GM23338 (cell line): Measurements from ENCODE around the gene IZUMO1R. TPM values are rescaled to one million over a fixed set of nuclear protein-coding genes. Genes with fewer than 3 reads are reported as not detected.

Experiments used
- ATAC-seq: fragments of 200-7000 bp; cut with Tn5 transposase; 3 replicates; pipeline ENCODE4 v1.9.1; 2020
- DNase-seq: peaks from one replicate; pipeline ENCODE4 v3.0.0-alpha.2; 2015; ENCODE audit warnings: low spot score
- H2AFZ ChIP-seq: fragments of 200-600 bp; sonication (generic); 2 replicates; pipeline ENCODE4 v1.8.0; 2016; ENCODE audit warnings: antibody characterized with exemption, mild to moderate bottlenecking, moderate library complexity
- H3F3A ChIP-seq: fragments of 200-600 bp; sonication (generic); replicated peaks from 2 replicates; pipeline ENCODE4 v1.8.0; 2017; ENCODE audit warnings: antibody characterized with exemption, mixed run types, low read depth
- H3K27ac ChIP-seq: fragments of 200-600 bp; sonication (generic); 2 replicates; pipeline ENCODE4 v1.6.1; 2016; ENCODE audit warnings: low read depth
- H3K27me3 ChIP-seq: fragments of 200-600 bp; sonication (generic); 2 replicates; pipeline ENCODE4 v1.8.0; 2016; ENCODE audit warnings: mild to moderate bottlenecking, mixed run types, moderate library complexity; ENCODE audit not compliant: insufficient read depth
- H3K36me3 ChIP-seq: fragments of 200-600 bp; sonication (generic); 2 replicates; pipeline ENCODE4 v1.8.0; 2016; ENCODE audit warnings: mild to moderate bottlenecking; ENCODE audit not compliant: insufficient read depth
- H3K4me1 ChIP-seq: fragments of 200-600 bp; sonication (generic); 2 replicates; pipeline ENCODE4 v1.8.0; 2016; ENCODE audit warnings: mild to moderate bottlenecking, moderate library complexity; ENCODE audit not compliant: insufficient read depth
- H3K4me2 ChIP-seq: fragments of 200-600 bp; sonication (generic); 2 replicates; pipeline ENCODE4 v1.7.1; 2017; ENCODE audit warnings: mixed run types
- H3K4me3 ChIP-seq: fragments of 200-600 bp; sonication (generic); 2 replicates; pipeline ENCODE4 v1.6.1; 2016; ENCODE audit warnings: mixed run types
- H3K79me2 ChIP-seq: fragments of 200-600 bp; sonication (generic); replicated peaks from 2 replicates; pipeline ENCODE4 v1.8.0; 2017; ENCODE audit warnings: mild to moderate bottlenecking; ENCODE audit not compliant: insufficient read depth
- H3K9me2 ChIP-seq: fragments of 200-600 bp; sonication (generic); 2 replicates; pipeline ENCODE4 v1.8.0; 2017; ENCODE audit not compliant: insufficient read depth
- H4K20me1 ChIP-seq: fragments of 200-600 bp; sonication (generic); replicated peaks from 2 replicates; pipeline ENCODE4 v1.8.0; 2017; ENCODE audit warnings: mild to moderate bottlenecking; ENCODE audit not compliant: insufficient read depth
- H3K27ac Mint-ChIP-seq: 2 replicates; pipeline ENCODE4 v1.8.0; 2020; ENCODE audit warnings: inconsistent platforms, mild to moderate bottlenecking, moderate library complexity, mixed read lengths
- H3K27me3 Mint-ChIP-seq: 3 replicates; pipeline ENCODE4 v1.8.0; 2022; ENCODE audit warnings: low read depth, mild to moderate bottlenecking, moderate library complexity, mixed read lengths, inconsistent platforms; ENCODE audit not compliant: insufficient read depth, poor library complexity
- H3K36me3 Mint-ChIP-seq: 3 replicates; pipeline ENCODE4 v1.8.0; 2021; ENCODE audit warnings: low read depth, mild to moderate bottlenecking, inconsistent platforms, moderate library complexity, mixed read lengths
- H3K4me1 Mint-ChIP-seq: 3 replicates; pipeline ENCODE4 v1.8.0; 2020; ENCODE audit warnings: mild to moderate bottlenecking, inconsistent platforms, mixed read lengths
- H3K4me3 Mint-ChIP-seq: 3 replicates; pipeline ENCODE4 v1.8.0; 2021; ENCODE audit warnings: moderate library complexity, mild to moderate bottlenecking, inconsistent platforms, mixed read lengths
- H3K9me3 Mint-ChIP-seq: 3 replicates; pipeline ENCODE4 v1.8.0; 2020; ENCODE audit warnings: moderate library complexity, mild to moderate bottlenecking, inconsistent platforms, mixed read lengths
- CTCF ChIP-seq, 2 experiments: fragments of 200-600 bp in 1 of 2; sonication (generic) in 1 of 2; conservative IDR thresholded peaks; 2 replicates each; pipeline versions ENCODE4 v1.5.1 to v1.6.1; 2016 to 2017; ENCODE audit warnings: antibody characterized with exemption in 2 of 2, low read depth in 2 of 2, mild to moderate bottlenecking in 2 of 2, moderate library complexity in 1 of 2
- ETS1 ChIP-seq: IDR thresholded peaks from 2 replicates; pipeline ENCODE4 v1.6.1; 2016; ENCODE audit warnings: antibody characterized with exemption
- POLR2AphosphoS5 ChIP-seq: IDR thresholded peaks from 2 replicates; pipeline ENCODE4 v1.6.1; 2016; ENCODE audit warnings: antibody characterized with exemption, low read depth
- STAT1 ChIP-seq: IDR thresholded peaks from one replicate; pipeline ENCODE4 v1.6.1; 2016; ENCODE audit warnings: antibody characterized with exemption; ENCODE audit not compliant: unreplicated experiment
- polyA plus RNA-seq: library from polyadenylated mRNA; unstranded; fragments of >200 nt; fragmentation: Nextera tagmentation; extraction: Ambion mirVana; gene quantifications from 2 replicates; pipeline ENCODE4 v1.2.1, GENCODE V29; 2016
- total RNA-seq: library from RNA; depleted of rRNA; stranded (reverse); fragments of >200 nt; shearing (Covaris generic); gene quantifications from 2 replicates; pipeline ENCODE4 v1.2.3, GENCODE V29; 2014
- TF ChIP-seq, protein P1 (sequence below): IDR thresholded peaks from one replicate; pipeline ENCODE4 v1.6.1; 2018; ENCODE audit warnings: antibody characterized with exemption; ENCODE audit not compliant: unreplicated experiment
- TF ChIP-seq, protein P2 (sequence below): fragments of 250-450 bp; sonication (Bioruptor Pico); IDR thresholded peaks from 2 replicates; pipeline ENCODE4 v1.5.0; 2020; ENCODE audit warnings: mild to moderate bottlenecking, moderate library complexity

Gene IZUMO1R
- total and polyA plus RNA-seq, 2 experiments from 2014 or later: not detected

DNA sequence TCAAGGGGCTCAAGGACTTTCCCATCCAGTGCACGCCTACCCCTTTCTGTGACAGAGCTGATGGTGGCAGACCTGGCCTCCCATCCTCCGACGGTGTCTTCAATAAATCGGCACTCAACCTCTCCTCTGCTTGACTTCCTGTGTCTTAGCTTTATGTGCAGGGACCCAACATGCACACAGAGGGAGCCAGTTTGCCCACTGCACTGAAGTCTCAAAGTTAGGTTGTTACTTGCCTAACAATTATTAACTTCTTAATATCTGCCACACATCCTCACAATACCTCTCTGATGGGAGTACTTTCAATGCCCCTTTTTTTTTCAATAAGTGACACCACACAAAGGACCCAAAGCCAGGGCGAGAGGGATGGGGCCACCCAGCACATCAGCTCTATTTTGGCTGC is 3.6 kb downstream of the IZUMO1R start:
- no peak overlapping the region for H3K4me3 ChIP-seq
- Mint-ChIP-seq H3K36me3 (no peaks in the 10 kb centered on the region), H3K4me1 (peaks cover 25% of the 10 kb centered on the region), H3K9me3 (no peaks in the 10 kb centered on the region), H3K27ac (no peak overlapping the region), H3K27me3 (peaks cover 11% of the 10 kb centered on the region), H3K4me3 (no peak overlapping the region)
- 0 out of 2 replicates have a peak, but pooled peaks cover 4% of the 10 kb centered on the region for H3K9me2 ChIP-seq
- H2AFZ ChIP-seq: peak overlapping the region; percentile 72; the same call in 1 of the 2 replicates
- H3K27ac ChIP-seq: no peak overlapping the region
- peaks cover 14% of the 10 kb centered on the region for H3K4me1 ChIP-seq
- no peak overlapping the region for H3K4me2 ChIP-seq
- TF ChIP-seq ETS1: no peak
- TF ChIP-seq, protein P1, sequence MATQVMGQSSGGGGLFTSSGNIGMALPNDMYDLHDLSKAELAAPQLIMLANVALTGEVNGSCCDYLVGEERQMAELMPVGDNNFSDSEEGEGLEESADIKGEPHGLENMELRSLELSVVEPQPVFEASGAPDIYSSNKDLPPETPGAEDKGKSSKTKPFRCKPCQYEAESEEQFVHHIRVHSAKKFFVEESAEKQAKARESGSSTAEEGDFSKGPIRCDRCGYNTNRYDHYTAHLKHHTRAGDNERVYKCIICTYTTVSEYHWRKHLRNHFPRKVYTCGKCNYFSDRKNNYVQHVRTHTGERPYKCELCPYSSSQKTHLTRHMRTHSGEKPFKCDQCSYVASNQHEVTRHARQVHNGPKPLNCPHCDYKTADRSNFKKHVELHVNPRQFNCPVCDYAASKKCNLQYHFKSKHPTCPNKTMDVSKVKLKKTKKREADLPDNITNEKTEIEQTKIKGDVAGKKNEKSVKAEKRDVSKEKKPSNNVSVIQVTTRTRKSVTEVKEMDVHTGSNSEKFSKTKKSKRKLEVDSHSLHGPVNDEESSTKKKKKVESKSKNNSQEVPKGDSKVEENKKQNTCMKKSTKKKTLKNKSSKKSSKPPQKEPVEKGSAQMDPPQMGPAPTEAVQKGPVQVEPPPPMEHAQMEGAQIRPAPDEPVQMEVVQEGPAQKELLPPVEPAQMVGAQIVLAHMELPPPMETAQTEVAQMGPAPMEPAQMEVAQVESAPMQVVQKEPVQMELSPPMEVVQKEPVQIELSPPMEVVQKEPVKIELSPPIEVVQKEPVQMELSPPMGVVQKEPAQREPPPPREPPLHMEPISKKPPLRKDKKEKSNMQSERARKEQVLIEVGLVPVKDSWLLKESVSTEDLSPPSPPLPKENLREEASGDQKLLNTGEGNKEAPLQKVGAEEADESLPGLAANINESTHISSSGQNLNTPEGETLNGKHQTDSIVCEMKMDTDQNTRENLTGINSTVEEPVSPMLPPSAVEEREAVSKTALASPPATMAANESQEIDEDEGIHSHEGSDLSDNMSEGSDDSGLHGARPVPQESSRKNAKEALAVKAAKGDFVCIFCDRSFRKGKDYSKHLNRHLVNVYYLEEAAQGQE: no peak
- no peaks in the 10 kb centered on the region for H4K20me1 ChIP-seq
- no peaks in the 10 kb centered on the region for H3K27me3 ChIP-seq
- DNase-seq (no peak), ATAC-seq (no peak)
- no peaks in the 10 kb centered on the region for H3K36me3 ChIP-seq
- no peaks in the 10 kb centered on the region for H3K79me2 ChIP-seq
- no peaks in the 10 kb centered on the region for H3F3A ChIP-seq

- H3K36me3 Mint-ChIP-seq: no peaks in the 10 kb centered on the region
- Histone ChIP-seq H3K79me2 (no peaks in the 10 kb centered on the region), H3K27ac (no peak overlapping the region), H4K20me1 (no peaks in the 10 kb centered on the region), H3K9me2 (0 out of 2 replicates have a peak, but pooled peaks cover 4% of the 10 kb centered on the region), H3K4me3 (no peak overlapping the region), H2AFZ (no peak overlapping the region), H3K4me1 (no peaks in the 10 kb centered on the region), H3K36me3 (no peaks in the 10 kb centered on the region), H3F3A (no peaks in the 10 kb centered on the region), H3K4me2 (no peak overlapping the region), H3K27me3 (no peaks in the 10 kb centered on the region)
- H3K4me3 Mint-ChIP-seq: no peak overlapping the region
- H3K9me3 Mint-ChIP-seq: no peaks in the 10 kb centered on the region
- ATAC-seq (no peak), DNase-seq (no peak)
- TF ChIP-seq CTCF (conservative IDR thresholded peaks at IDR 0.05; ENCODE audit: low read depth in 2 of 2) (no peak), STAT1 (no peak), POLR2AphosphoS5 (no peak)
- TF ChIP-seq, protein P2, sequence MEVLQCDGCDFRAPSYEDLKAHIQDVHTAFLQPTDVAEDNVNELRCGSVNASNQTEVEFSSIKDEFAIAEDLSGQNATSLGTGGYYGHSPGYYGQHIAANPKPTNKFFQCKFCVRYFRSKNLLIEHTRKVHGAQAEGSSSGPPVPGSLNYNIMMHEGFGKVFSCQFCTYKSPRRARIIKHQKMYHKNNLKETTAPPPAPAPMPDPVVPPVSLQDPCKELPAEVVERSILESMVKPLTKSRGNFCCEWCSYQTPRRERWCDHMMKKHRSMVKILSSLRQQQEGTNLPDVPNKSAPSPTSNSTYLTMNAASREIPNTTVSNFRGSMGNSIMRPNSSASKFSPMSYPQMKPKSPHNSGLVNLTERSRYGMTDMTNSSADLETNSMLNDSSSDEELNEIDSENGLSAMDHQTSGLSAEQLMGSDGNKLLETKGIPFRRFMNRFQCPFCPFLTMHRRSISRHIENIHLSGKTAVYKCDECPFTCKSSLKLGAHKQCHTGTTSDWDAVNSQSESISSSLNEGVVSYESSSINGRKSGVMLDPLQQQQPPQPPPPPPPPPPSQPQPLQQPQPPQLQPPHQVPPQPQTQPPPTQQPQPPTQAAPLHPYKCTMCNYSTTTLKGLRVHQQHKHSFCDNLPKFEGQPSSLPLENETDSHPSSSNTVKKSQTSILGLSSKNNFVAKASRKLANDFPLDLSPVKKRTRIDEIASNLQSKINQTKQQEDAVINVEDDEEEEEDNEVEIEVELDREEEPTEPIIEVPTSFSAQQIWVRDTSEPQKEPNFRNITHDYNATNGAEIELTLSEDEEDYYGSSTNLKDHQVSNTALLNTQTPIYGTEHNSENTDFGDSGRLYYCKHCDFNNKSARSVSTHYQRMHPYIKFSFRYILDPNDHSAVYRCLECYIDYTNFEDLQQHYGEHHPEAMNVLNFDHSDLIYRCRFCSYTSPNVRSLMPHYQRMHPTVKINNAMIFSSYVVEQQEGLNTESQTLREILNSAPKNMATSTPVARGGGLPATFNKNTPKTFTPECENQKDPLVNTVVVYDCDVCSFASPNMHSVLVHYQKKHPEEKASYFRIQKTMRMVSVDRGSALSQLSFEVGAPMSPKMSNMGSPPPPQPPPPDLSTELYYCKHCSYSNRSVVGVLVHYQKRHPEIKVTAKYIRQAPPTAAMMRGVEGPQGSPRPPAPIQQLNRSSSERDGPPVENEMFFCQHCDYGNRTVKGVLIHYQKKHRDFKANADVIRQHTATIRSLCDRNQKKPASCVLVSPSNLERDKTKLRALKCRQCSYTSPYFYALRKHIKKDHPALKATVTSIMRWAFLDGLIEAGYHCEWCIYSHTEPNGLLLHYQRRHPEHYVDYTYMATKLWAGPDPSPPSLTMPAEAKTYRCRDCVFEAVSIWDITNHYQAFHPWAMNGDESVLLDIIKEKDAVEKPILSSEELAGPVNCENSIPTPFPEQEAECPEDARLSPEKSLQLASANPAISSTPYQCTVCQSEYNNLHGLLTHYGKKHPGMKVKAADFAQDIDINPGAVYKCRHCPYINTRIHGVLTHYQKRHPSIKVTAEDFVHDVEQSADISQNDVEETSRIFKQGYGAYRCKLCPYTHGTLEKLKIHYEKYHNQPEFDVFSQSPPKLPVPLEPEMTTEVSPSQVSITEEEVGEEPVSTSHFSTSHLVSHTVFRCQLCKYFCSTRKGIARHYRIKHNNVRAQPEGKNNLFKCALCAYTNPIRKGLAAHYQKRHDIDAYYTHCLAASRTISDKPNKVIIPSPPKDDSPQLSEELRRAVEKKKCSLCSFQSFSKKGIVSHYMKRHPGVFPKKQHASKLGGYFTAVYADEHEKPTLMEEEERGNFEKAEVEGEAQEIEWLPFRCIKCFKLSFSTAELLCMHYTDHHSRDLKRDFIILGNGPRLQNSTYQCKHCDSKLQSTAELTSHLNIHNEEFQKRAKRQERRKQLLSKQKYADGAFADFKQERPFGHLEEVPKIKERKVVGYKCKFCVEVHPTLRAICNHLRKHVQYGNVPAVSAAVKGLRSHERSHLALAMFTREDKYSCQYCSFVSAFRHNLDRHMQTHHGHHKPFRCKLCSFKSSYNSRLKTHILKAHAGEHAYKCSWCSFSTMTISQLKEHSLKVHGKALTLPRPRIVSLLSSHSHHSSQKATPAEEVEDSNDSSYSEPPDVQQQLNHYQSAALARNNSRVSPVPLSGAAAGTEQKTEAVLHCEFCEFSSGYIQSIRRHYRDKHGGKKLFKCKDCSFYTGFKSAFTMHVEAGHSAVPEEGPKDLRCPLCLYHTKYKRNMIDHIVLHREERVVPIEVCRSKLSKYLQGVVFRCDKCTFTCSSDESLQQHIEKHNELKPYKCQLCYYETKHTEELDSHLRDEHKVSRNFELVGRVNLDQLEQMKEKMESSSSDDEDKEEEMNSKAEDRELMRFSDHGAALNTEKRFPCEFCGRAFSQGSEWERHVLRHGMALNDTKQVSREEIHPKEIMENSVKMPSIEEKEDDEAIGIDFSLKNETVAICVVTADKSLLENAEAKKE: no peak
- peaks cover 11% of the 10 kb centered on the region for H3K27me3 Mint-ChIP-seq
- peaks cover 11% of the 10 kb centered on the region; the same call in 2 of the 3 replicates for H3K4me1 Mint-ChIP-seq
- H3K27ac Mint-ChIP-seq: no peak overlapping the region
Observed at GRCh38 chr11:94309757-94310156, 5.4 kb downstream of the IZUMO1R start.
